HepG2 (cell line): ENCODE data around the gene RPL36. TPM values are rescaled to one million over a fixed set of nuclear protein-coding genes. Genes with fewer than 3 reads are reported as not detected.

Source experiments
- KAT7 ChIP-seq: IDR thresholded peaks from 2 replicates; pipeline ENCODE4 v1.6.1; 2018; ENCODE audit warnings: borderline replicate concordance, missing compliant biosample characterization
- MAX ChIP-seq: IDR thresholded peaks from 2 replicates; pipeline ENCODE4 v1.6.1; 2012; ENCODE audit warnings: inconsistent platforms
- NR2F6 ChIP-seq, 2 experiments: IDR thresholded peaks; 2 replicates each; pipeline ENCODE4 v1.6.1; 2016; ENCODE audit warnings: antibody characterized with exemption in 1 of 2, mild to moderate bottlenecking in 1 of 2
- RARA ChIP-seq: IDR thresholded peaks from 2 replicates; pipeline ENCODE4 v1.6.1; 2016; ENCODE audit warnings: missing genetic modification reagents, missing compliant biosample characterization
- RERE ChIP-seq: IDR thresholded peaks from 2 replicates; pipeline ENCODE4 v1.6.1; 2016; ENCODE audit warnings: low read depth, missing genetic modification reagents, missing compliant biosample characterization
- THAP11 ChIP-seq: IDR thresholded peaks from 2 replicates; pipeline ENCODE4 v1.6.1; 2016; ENCODE audit warnings: missing biosample characterization, missing genetic modification reagents
- polyA plus RNA-seq, 8 experiments: library from polyadenylated mRNA; depleted of rRNA in 3 of 8; stranded (reverse) in 7 of 8; unstranded in 1 of 8; fragments of >200 nt; fragmentation: Illumina TruSeq in 4 of 8; extraction: Trizol in 4 of 8; gene quantifications; 2 replicates each; pipeline versions ENCODE4 v1.2.1 to v1.2.3, GENCODE V29; 2011 to 2016; ENCODE audit warnings: low read depth in 4 of 8, missing spikeins in 1 of 8, mixed read lengths in 1 of 8; ENCODE audit not compliant: insufficient read depth in 1 of 8
- total RNA-seq, 5 experiments: library from RNA; depleted of rRNA; stranded (reverse); fragments of >200 nt; fragmentation: Illumina TruSeq; extraction: Trizol; gene quantifications; 2 replicates each; pipeline ENCODE4 v1.2.3, GENCODE V29; 2016; ENCODE audit warnings: low read depth in 1 of 5
- TF ChIP-seq, protein P1 (sequence below), 2 experiments: fragments of 450-650 bp in 1 of 2; sonication (generic) in 1 of 2; formaldehyde crosslinking in 1 of 2; IDR thresholded peaks; 2 replicates each; pipeline versions ENCODE4 v1.6.1 to v1.8.0; 2016 to 2022; ENCODE audit warnings: antibody characterized with exemption in 1 of 2, mild to moderate bottlenecking in 1 of 2, missing genetic modification reagents in 1 of 2
- TF ChIP-seq, protein P2 (sequence below): fragments of 450-650 bp; IDR thresholded peaks from 2 replicates; pipeline ENCODE4 v1.6.1; 2016
- TF ChIP-seq, protein P3 (sequence below): sonication (generic); formaldehyde crosslinking; IDR thresholded peaks from 2 replicates; pipeline ENCODE4 v1.5.0; 2020; ENCODE audit warnings: mild to moderate bottlenecking, missing genetic modification reagents, moderate library complexity

RPL36 gene
- total and polyA plus RNA-seq, 2 of the 13 experiments (the other 11 are each of a cell fraction or from before 2014, with no cell fraction given) = 706 to 740 TPM

DNA sequence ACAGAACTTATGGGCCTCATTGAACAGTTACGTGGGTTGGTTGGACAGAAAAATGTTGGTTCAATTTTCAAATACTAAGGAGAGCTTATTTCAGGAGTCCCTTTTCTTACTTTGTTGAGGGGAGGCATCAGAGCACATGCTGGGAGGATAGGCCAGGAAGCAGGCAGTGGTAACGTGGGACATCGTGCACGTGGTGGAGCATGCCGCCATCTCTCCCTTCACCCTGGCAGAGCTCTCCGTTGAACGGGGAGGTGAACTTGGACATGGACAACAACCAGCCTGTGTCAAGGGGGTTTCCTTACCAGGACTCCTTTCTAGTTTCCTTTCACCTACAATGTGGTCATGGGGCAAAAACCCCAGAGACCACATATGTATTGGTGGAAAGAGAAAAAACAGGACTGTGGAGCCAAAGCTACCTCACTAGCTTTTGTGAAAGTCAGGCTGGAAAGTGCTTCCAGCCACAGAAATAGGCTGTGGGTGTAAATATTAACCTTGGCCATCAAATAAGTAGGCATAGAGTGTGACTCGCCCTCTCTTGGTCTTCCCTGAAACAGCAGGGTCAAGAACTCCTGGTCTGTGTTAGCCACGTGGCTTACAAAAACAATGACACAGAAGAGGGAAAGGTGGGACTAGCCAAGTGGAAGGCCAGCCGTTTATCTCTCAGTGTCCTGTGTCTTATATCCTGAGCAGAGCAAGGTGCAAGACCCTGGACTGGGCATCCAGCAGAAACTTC is 24.1 kb upstream of the RPL36 start (continued):
- TF ChIP-seq, protein P1, sequence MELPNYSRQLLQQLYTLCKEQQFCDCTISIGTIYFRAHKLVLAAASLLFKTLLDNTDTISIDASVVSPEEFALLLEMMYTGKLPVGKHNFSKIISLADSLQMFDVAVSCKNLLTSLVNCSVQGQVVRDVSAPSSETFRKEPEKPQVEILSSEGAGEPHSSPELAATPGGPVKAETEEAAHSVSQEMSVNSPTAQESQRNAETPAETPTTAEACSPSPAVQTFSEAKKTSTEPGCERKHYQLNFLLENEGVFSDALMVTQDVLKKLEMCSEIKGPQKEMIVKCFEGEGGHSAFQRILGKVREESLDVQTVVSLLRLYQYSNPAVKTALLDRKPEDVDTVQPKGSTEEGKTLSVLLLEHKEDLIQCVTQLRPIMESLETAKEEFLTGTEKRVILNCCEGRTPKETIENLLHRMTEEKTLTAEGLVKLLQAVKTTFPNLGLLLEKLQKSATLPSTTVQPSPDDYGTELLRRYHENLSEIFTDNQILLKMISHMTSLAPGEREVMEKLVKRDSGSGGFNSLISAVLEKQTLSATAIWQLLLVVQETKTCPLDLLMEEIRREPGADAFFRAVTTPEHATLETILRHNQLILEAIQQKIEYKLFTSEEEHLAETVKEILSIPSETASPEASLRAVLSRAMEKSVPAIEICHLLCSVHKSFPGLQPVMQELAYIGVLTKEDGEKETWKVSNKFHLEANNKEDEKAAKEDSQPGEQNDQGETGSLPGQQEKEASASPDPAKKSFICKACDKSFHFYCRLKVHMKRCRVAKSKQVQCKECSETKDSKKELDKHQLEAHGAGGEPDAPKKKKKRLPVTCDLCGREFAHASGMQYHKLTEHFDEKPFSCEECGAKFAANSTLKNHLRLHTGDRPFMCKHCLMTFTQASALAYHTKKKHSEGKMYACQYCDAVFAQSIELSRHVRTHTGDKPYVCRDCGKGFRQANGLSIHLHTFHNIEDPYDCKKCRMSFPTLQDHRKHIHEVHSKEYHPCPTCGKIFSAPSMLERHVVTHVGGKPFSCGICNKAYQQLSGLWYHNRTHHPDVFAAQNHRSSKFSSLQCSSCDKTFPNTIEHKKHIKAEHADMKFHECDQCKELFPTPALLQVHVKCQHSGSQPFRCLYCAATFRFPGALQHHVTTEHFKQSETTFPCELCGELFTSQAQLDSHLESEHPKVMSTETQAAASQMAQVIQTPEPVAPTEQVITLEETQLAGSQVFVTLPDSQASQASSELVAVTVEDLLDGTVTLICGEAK (IDR thresholded peaks at IDR 0.05) = no peak
- TF ChIP-seq, protein P1 (CRISPR knock-in tag; IDR thresholded peaks at IDR 0.05) = no peak
- peak; percentile 35; the same call in 1 of the 2 replicates for TF ChIP-seq RARA (CRISPR knock-in tag)
- TF ChIP-seq NR2F6 (IDR thresholded peaks at IDR 0.05) = no peak
- TF ChIP-seq NR2F6 (CRISPR knock-in tag; IDR thresholded peaks at IDR 0.05) = peak; percentile 37; the same call in 1 of the 2 replicates
- TF ChIP-seq MAX = peak; percentile 41; the same call in 1 of the 2 replicates
- TF ChIP-seq, protein P2, sequence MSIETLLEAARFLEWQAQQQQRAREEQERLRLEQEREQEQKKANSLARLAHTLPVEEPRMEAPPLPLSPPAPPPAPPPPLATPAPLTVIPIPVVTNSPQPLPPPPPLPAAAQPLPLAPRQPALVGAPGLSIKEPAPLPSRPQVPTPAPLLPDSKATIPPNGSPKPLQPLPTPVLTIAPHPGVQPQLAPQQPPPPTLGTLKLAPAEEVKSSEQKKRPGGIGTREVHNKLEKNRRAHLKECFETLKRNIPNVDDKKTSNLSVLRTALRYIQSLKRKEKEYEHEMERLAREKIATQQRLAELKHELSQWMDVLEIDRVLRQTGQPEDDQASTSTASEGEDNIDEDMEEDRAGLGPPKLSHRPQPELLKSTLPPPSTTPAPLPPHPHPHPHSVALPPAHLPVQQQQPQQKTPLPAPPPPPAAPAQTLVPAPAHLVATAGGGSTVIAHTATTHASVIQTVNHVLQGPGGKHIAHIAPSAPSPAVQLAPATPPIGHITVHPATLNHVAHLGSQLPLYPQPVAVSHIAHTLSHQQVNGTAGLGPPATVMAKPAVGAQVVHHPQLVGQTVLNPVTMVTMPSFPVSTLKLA = peak; percentile 74
- peak; percentile 39; the same call in 1 of the 2 replicates for TF ChIP-seq THAP11 (CRISPR knock-in tag)
- no peak for TF ChIP-seq KAT7
- TF ChIP-seq, protein P3, sequence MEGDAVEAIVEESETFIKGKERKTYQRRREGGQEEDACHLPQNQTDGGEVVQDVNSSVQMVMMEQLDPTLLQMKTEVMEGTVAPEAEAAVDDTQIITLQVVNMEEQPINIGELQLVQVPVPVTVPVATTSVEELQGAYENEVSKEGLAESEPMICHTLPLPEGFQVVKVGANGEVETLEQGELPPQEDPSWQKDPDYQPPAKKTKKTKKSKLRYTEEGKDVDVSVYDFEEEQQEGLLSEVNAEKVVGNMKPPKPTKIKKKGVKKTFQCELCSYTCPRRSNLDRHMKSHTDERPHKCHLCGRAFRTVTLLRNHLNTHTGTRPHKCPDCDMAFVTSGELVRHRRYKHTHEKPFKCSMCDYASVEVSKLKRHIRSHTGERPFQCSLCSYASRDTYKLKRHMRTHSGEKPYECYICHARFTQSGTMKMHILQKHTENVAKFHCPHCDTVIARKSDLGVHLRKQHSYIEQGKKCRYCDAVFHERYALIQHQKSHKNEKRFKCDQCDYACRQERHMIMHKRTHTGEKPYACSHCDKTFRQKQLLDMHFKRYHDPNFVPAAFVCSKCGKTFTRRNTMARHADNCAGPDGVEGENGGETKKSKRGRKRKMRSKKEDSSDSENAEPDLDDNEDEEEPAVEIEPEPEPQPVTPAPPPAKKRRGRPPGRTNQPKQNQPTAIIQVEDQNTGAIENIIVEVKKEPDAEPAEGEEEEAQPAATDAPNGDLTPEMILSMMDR (CRISPR knock-in tag) = peak; percentile 15; the same call in 1 of the 2 replicates
- TF ChIP-seq RERE = no peak
